HK-2 (cell line): ENCODE results near the gene PDCD7.
"Not testable (repeated sequence)": the region's sequence is repeated elsewhere in the genome, so short reads cannot be mapped to it uniquely, and the experiment has no call there.

Experiments
- DNase-seq: peaks from one replicate; pipeline ENCODE4 v3.0.0-alpha.2; 2018; ENCODE audit not compliant: unreplicated experiment

The PDCD7 gene

DNA sequence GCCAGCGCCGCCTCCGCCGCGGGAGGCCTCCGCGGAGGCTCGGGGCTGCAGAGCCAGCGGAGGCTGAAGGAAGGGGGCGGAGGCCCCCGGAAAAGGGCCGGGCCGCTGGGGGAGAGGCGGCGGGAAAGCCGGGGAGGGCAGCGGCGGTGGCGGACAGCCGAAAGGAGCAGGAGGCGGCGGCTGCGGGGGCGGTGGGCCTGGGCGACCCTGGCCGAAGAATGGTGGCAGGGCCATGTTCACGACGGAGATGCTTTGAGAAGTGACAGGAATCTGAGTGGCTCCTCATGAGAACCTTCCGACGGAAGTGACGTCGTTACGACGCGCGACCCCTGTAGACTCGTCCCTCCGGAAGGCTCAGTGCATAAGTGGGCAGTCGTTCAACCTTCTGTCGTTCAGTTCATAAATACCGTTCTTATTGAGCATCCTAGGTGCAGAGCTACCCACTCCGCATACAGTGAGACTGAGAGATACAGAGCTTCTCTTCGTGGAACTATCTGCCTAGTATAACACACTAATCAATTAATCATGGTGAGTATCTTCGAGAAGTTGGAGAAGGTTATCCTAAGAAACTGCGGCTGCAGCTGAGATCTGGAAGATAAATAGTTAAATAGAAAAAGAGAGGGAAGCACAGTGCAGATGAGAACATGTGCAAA, at the start of gene PDCD7:
Gene PDCD7, minus strand, starts transcription at position 261 of the 653 bp plus-strand sequence. Its CDS starts 27 bp downstream, at position 234.
- DNase-seq = peak; percentile 71

DNA sequence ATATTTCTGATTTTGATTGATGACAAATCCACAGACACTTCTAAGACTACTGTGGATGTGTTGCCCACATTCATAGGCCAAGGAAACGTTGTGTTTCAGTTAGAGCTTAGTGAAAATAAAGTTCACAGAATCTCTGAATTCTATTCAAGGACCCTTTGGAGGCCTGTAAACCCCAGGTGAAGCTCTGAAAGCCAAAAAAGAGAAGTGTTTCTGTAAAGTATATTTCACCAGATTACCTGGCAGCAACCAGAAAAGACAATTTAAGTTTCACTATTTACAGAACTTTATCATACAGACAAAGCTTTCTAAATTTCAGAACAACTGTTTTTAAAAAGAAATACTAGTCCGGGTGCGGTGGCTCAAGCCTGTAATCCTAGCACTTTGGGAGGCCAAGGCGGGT, 48.9 kb upstream of the PDCD7 start:
- no peak for DNase-seq

- DNase-seq = not testable (repeated sequence)
Observed at GRCh38 chr15:65181582-65182353, 48.2 kb upstream of the PDCD7 start.

DNA sequence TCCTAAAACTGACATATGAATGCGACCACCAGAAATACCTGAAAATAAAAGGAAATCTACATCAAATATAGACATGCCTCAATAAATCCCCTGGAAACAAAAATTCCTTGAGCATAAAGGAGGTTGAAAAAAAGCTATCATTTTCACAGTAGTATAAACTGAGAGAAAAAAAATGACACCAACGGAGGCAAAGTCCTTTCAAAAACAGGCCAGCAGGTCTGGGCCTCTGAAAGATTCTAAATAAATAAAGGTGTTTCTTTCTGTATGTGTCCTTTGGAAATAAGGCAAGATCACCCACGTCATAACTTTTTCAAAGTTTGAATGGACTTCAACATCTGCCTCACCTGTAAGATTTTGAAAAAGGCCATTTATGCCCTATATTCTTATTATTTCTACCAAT, 46.6 kb upstream of the PDCD7 start:
- no peak for DNase-seq

- peak; percentile 14 for DNase-seq
Observed at GRCh38 chr15:65177901-65178300, 44.3 kb upstream of the PDCD7 start.

GRCh38 chr15:65176056-65176455, 42.4 kb upstream of the PDCD7 start:
- DNase-seq = no peak

DNA sequence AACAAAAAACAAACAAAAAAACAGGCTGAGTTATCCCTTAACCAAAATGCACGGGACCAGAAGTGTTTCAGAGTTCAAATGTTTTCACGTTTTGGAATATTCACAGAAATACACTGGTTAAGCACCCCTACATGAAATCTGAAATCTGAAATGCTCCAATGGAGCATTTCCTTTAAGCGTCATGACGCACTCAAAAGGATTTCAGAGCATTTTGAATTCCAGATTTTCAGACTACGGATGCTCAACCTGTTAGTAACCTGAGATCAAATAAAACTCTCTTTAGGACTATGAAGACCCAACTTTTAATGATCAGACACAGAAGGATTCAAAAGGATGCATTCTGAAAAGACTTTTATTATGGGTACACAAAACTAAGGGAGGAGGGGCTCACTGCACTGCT, 41.9 kb upstream of the PDCD7 start:
- DNase-seq = no peak

DNA sequence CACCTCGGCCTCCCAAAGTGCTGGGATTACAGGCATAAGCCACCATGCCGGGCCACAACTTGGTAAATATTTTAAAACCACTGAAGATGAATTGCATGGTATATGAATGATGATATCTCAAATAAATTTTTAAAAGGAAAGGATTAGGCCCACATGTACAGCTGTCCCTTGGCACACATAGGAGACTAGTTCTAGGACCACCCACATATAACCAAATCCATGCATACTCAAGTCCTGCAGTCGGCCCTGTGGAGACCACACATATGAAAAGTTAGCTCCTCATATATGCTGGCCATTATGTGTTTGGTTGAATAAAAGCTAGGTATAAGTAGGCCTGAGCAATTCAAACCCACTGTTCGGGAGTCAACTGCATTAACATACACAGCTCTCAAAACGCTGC, 40.9 kb upstream of the PDCD7 start:
- no peak for DNase-seq

DNA sequence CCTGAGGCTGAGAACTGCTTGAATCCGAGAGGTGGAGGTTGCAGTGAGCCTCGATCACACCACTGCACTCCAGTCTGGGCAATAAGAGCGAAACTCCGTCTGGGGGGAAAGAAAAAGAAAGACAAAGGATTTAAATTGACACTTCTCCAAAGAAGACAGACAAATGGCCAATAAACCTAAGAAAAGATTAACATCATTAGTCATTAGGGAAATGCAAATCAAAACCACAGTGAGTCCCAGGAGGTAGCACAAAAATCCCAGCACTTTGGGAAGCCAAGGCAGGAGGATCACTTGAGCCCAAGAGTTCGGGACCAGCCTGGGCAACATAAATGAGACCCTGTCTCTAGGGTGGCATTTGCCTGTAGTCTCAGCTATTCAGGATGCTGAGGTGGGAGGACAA, 38.9 kb upstream of the PDCD7 start:
- DNase-seq = no peak

DNA sequence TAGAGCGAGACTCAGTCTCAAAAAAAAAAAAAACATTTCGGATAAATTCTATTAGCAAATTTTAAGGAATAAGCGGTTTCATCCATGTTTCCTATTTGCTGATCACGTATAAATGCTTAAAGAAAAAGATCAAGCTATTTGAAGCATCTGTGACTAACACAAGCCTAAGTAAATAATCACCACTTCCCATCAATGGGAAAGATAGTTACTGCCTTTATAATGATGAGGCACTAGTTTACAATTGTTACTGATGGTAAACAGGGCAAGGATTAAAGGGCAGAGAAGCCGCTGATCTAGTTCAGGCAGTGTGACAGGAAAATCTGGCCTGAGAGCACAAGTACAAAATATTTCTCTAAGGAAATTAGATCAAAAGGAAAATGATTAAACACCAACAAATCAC, 37.8 kb upstream of the PDCD7 start:
- no peak for DNase-seq

DNA sequence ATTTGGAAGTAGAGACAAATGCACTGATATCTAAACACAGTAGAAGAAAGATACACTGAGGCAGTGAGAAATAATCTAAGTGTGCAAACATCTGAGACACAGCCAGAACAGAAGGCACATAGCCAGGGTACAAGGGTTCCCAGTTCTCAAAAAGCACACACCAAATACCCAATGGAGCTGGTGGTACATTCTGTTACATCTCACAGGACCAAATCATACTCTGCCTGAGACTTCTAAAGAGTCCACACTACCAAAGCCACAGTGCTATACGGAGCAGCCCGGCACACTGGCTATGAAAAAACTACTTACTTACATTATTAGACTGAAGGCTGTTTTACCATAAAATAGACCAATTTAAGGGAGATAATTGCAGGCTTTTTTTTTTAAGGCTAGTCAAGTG, 32.3 kb upstream of the PDCD7 start:
- no peak for DNase-seq

GRCh38 chr15:65164139-65164538, 30.5 kb upstream of the PDCD7 start:
- DNase-seq = no peak

- no peak for DNase-seq
Observed at GRCh38 chr15:65163041-65163440, 29.4 kb upstream of the PDCD7 start.

DNA sequence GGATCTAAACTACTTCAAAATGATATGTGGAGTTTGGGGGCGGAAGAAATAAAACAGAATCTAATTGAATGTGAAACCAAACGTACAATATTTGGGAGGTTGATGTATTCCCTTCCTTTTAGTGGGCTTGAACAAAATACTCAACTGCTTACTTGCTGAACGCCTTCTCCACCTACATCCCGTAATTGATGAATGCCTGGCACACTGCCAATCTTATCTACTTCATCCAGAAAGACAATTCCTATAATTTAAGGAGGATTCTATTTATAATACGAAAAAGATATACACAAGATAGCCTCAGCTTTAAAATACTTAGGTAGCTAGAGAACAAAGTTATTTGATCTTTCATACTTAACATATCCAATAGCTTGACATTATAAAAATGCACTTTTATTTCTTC, 23.1 kb upstream of the PDCD7 start:
- no peak for DNase-seq

DNA sequence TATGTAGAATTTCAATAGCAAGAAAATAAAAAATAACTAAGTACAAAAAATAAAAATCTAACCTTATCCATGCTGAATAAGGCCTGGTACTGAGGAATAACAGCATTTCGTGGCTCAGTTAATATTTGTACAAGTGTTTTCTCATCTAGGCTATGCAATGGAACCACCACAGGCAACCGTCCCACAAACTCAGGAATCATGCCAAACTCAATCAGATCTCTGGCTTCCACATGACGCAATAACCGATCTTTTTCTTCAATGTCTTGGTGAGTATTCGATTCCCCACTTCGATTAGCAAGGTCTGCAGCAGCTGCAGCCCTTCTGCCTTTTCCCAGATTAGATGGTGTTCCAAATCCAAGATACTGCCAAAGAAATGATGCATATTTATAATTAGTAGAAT, 21.1 kb upstream of the PDCD7 start:
- no peak for DNase-seq

DNA sequence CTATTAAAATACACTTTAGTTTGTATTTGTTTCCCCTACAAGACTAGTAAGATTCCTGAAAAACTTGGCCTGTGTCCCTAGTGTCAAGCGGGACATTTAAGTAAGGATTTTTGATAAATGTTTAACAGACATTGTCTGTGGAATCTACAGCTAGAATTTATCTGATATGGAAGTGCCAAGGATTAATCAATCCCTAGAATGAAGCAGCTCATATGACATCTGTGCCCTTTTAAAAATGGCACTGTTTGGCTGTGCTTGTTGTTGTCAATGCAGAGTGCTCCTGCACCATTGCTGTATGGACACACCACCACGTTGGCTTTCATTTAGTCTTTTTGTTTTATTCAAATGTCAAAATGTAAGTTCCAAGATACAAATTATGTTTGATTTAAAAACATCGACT, 14.3 kb upstream of the PDCD7 start:
- no peak for DNase-seq

- DNase-seq = no peak
Observed at GRCh38 chr15:65146438-65146837, 12.8 kb upstream of the PDCD7 start.

- DNase-seq = not testable (repeated sequence)
Observed at GRCh38 chr15:65138631-65139030, 5.0 kb upstream of the PDCD7 start.

GRCh38 chr15:65137893-65138292, 4.3 kb upstream of the PDCD7 start:
- DNase-seq = not testable (repeated sequence)

GRCh38 chr15:65137089-65137488, 3.5 kb upstream of the PDCD7 start:
- DNase-seq = not testable (repeated sequence)

DNA sequence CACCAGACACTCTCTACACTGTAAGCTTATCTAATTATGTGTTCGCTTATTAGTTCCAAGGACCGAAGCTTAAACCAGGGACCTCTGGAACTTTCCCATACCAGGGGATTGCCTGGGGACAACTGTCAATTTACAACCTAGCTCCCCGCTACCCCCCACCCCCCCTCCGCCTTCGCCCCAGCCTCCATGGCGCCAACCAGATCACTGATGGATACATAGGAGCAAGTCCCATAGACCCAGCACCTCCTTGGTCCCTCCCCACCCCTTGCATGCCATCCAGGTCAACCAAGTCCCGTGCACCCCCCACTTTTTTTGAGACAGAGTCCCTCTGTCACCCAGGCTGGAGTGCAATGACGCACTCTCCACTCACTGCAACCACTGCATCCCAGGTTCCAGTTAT, 930 bp upstream of the PDCD7 start:
- no peak for DNase-seq

- DNase-seq = peak; percentile 48
Observed at GRCh38 chr15:65132878-65133547, 595 bp downstream of the PDCD7 start.

GRCh38 chr15:65130941-65131340, 2.7 kb downstream of the PDCD7 start:
- no peak for DNase-seq
